ENCODE results near the gene TRH.

The TRH gene

DNA sequence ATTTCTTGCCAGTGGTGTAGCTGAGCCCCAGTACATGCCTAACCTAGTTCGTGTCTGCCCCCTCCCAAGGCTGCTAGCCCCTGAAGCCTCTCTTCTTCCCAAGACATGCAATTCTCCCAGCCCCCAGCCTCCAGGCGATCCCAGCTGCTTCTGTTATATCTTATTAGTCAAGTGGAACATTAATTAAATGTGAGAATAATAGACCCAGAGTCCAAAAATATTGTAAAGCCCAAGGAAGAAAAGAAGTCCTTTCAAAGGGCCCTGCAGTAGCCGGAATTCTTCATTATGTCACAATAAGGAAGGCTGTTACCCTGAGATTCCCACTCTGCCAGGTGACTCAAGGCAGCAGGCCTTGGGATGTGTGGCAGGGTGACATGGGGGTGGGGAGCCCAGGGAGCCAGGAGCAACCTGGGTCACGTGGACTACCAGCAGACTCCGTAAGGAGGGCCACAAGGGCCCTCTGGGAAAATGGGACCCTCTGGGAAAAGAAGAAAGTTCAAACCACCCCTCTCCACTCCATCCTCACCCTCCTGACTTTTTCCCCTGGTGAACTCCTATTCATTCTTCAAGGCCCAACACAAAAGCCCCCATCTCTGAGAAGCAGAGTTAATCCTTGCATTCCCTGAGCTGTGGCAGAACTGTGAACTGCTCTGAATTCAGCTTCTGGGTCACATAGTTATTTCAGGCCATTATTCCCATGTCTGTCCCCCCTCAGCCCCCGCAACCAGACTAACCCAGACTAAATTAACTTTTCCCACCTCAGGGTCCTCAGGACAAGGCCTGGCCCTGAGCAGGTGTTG lies 21.8 kb upstream of the TRH start:
- Mint-ChIP-seq H3K4me3 (no peak overlapping the region), H3K36me3 (ENCODE audit: low read depth) (no peaks in the 10 kb centered on the region), H3K4me1 (ENCODE audit: low read depth) (no peaks in the 10 kb centered on the region), H3K27ac (no peak overlapping the region), H3K9me3 (no peaks in the 10 kb centered on the region), H3K27me3 (ENCODE audit: low read depth) (peaks cover 3% of the 10 kb centered on the region)

DNA sequence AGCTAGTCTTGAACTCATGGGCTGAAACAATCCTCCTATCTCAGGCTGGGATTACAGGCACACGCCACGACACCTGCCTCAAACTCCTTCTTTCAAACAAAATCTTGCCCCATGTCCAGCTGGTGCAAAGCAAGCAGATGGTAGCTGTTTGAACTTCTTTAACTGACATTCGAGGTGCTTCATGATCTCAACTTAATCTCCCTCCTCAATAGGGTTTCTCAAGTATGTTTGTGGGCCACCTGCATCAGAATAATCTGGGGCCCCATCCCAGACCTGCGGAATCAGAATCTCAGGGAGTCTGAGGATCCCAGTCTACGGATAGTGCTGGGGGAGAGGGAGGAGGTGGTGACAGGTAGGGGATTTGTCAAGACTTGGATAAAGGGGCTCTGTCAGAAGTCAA lies 20.9 kb upstream of the TRH start:
- Mint-ChIP-seq H3K27ac (no peak overlapping the region), H3K4me1 (ENCODE audit: low read depth) (no peaks in the 10 kb centered on the region), H3K9me3 (no peaks in the 10 kb centered on the region), H3K4me3 (no peak overlapping the region), H3K27me3 (ENCODE audit: low read depth) (peaks cover 10% of the 10 kb centered on the region), H3K36me3 (ENCODE audit: low read depth) (no peaks in the 10 kb centered on the region)

GRCh38 chr3:129954514-129954913 lies 20.0 kb upstream of the TRH start:
- H3K4me1 Mint-ChIP-seq (ENCODE audit: low read depth): no peaks in the 10 kb centered on the region
- peaks cover 10% of the 10 kb centered on the region for H3K27me3 Mint-ChIP-seq (ENCODE audit: low read depth)
- H3K27ac Mint-ChIP-seq: no peak overlapping the region
- H3K36me3 Mint-ChIP-seq (ENCODE audit: low read depth): no peaks in the 10 kb centered on the region
- H3K4me3 Mint-ChIP-seq: no peak overlapping the region
- no peaks in the 10 kb centered on the region for H3K9me3 Mint-ChIP-seq

DNA sequence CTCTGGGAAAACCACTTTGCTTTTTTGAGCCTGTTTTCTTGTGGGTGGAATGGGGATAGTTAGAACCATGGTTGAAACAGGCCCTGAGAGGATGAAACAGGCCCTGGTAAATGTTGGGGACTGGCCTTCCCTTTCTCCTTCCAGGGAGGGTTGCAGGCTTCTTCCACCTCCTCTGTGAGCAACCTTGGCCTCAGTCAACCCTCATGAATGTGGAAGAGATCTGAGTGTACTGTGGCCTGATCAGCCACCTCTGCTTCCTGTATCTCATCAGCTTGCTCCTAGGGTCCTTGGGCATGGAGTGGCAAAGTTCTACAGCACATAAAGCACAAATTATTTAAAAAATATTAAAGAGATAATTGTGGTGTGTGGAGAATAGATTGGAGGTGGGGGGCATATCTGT lies 17.6 kb upstream of the TRH start:
- no peaks in the 10 kb centered on the region for H3K9me3 Mint-ChIP-seq
- no peak overlapping the region for H3K27ac Mint-ChIP-seq
- peaks cover 10% of the 10 kb centered on the region for H3K27me3 Mint-ChIP-seq (ENCODE audit: low read depth)
- H3K4me1 Mint-ChIP-seq (ENCODE audit: low read depth): no peaks in the 10 kb centered on the region
- H3K36me3 Mint-ChIP-seq (ENCODE audit: low read depth): no peaks in the 10 kb centered on the region
- no peak overlapping the region for H3K4me3 Mint-ChIP-seq

GRCh38 chr3:129958755-129959154 lies 15.8 kb upstream of the TRH start:
- Mint-ChIP-seq H3K36me3 (ENCODE audit: low read depth) (no peaks in the 10 kb centered on the region), H3K4me3 (no peak overlapping the region), H3K4me1 (ENCODE audit: low read depth) (no peaks in the 10 kb centered on the region), H3K27me3 (ENCODE audit: low read depth) (peaks cover 10% of the 10 kb centered on the region), H3K27ac (no peak overlapping the region), H3K9me3 (no peaks in the 10 kb centered on the region)

GRCh38 chr3:129961141-129961541 lies 13.4 kb upstream of the TRH start:
- Mint-ChIP-seq H3K4me1 (ENCODE audit: low read depth) (no peaks in the 10 kb centered on the region), H3K27me3 (ENCODE audit: low read depth) (peaks cover 7% of the 10 kb centered on the region), H3K9me3 (no peaks in the 10 kb centered on the region), H3K27ac (no peak overlapping the region), H3K4me3 (no peak overlapping the region), H3K36me3 (ENCODE audit: low read depth) (no peaks in the 10 kb centered on the region)

GRCh38 chr3:129962600-129962999 lies 11.9 kb upstream of the TRH start:
- no peak overlapping the region for H3K27ac Mint-ChIP-seq
- no peak overlapping the region for H3K4me3 Mint-ChIP-seq

DNA sequence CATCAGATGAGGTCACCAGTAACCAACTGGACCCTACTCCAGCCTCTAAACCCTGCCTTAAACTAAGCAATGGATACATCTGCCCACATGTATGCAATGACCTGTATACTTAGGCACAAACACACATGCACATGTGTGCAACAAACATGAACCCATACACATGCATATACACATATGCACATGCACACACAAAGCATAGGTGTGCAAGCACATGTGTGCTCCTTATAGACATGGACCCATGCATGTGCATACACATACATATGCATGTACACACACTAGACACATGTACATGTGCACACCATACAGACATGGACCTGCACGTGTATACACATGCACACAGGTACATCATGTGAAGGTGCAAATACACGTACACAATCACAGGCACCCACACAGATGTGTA lies 8.6 kb upstream of the TRH start:
- Mint-ChIP-seq H3K9me3 (no peaks in the 10 kb centered on the region), H3K27me3 (ENCODE audit: low read depth) (peaks cover 13% of the 10 kb centered on the region), H3K36me3 (ENCODE audit: low read depth) (no peaks in the 10 kb centered on the region), H3K4me3 (no peak overlapping the region), H3K4me1 (ENCODE audit: low read depth) (no peaks in the 10 kb centered on the region), H3K27ac (no peak overlapping the region)

More at GRCh38 chr3:129962600-129962999, 11.9 kb upstream of the TRH start:
- H3K27me3 Mint-ChIP-seq (ENCODE audit: low read depth): peaks cover 7% of the 10 kb centered on the region
- H3K36me3 Mint-ChIP-seq (ENCODE audit: low read depth): no peaks in the 10 kb centered on the region
- H3K9me3 Mint-ChIP-seq: no peaks in the 10 kb centered on the region
- no peaks in the 10 kb centered on the region for H3K4me1 Mint-ChIP-seq (ENCODE audit: low read depth)

DNA sequence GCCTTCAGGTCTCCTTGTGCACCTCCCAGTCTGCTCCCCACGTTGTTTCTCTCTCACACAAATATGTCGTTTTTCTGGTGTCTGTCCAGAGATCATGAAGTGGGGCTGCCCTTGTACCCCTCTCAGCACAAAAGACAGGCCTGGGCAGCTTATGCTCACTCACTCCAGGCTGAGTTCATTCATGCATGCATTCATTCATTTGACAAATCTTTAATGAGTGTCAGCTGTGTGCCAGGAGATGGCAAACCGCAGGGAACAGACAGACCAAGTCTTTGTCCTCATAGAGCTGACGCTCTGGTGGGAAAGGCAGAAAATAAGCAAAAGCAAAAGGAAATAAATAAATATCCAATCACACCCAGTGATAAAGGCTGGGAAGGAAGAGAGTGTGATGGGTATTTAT lies 7.6 kb upstream of the TRH start:
- Mint-ChIP-seq H3K27me3 (ENCODE audit: low read depth) (peaks cover 22% of the 10 kb centered on the region), H3K36me3 (ENCODE audit: low read depth) (no peaks in the 10 kb centered on the region), H3K9me3 (no peaks in the 10 kb centered on the region), H3K4me3 (no peak overlapping the region), H3K27ac (no peak overlapping the region), H3K4me1 (ENCODE audit: low read depth) (no peaks in the 10 kb centered on the region)

DNA sequence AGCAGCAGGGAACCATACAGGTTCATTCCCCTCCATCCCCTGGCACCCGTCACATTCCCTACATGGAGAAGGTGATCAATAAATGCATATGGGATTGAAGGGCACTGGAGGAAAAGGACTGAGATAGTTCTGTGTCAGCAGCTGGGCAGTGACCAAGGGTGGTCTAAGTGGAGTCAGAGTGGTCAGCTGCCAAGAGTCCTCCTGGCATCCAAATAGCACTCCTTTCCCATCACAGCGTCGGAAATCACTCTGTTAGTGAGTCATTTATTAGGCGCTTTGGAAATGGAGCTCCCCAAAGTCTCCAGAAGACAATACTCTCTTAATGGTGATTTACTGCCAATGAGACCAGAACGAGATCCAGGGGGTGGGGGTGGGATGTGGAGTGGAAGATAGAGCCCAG lies 6.8 kb upstream of the TRH start:
- H3K36me3 Mint-ChIP-seq (ENCODE audit: low read depth): no peaks in the 10 kb centered on the region
- H3K4me1 Mint-ChIP-seq (ENCODE audit: low read depth): no peaks in the 10 kb centered on the region
- peaks cover 31% of the 10 kb centered on the region for H3K27me3 Mint-ChIP-seq (ENCODE audit: low read depth)
- no peaks in the 10 kb centered on the region for H3K9me3 Mint-ChIP-seq
- no peak overlapping the region for H3K4me3 Mint-ChIP-seq
- no peak overlapping the region for H3K27ac Mint-ChIP-seq

DNA sequence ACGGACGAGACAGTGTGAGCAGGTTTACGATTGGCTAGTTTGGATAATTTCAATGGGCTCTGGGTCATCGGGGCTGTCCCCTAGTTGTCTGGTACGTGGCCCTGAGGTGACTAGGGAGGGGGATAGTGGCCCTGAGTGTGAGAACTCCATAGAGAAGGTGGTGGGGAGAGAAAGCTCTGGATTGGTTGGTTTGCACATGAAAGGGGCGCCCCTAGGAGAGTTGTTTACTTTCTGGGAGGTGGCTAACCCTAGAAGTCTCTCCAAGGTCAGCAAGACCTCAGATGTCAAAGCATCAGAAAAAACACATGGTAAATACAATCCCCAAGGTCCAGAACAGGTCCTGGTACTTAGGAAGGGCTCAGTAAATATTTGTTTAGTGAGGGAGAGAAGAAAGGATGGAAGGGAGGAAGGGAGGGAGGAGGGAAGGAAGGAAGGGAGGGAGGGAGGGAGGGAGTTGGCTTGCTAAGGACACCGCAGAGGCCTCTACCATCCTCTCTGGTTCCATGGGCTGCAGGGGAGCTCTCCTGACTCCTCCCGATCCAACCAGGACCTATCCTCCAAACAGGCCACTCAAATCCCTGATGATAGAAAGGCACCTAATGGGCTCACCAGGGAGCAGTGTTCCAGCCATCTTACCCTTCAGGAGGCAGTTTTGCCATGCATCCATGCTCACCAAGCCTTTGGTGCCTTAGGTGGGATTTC lies 3.0 kb upstream of the TRH start:
- Mint-ChIP-seq H3K9me3 (no peaks in the 10 kb centered on the region), H3K4me1 (ENCODE audit: low read depth) (peaks cover 3% of the 10 kb centered on the region), H3K36me3 (ENCODE audit: low read depth) (no peaks in the 10 kb centered on the region), H3K27ac (no peak overlapping the region), H3K27me3 (ENCODE audit: low read depth) (peaks cover 59% of the 10 kb centered on the region), H3K4me3 (no peak overlapping the region)

GRCh38 chr3:129972301-129972700 lies 2.2 kb upstream of the TRH start:
- no peak overlapping the region for H3K27ac Mint-ChIP-seq
- no peaks in the 10 kb centered on the region for H3K36me3 Mint-ChIP-seq (ENCODE audit: low read depth)
- peaks cover 63% of the 10 kb centered on the region for H3K27me3 Mint-ChIP-seq (ENCODE audit: low read depth)
- no peak overlapping the region for H3K4me3 Mint-ChIP-seq
- H3K9me3 Mint-ChIP-seq: no peaks in the 10 kb centered on the region
- H3K4me1 Mint-ChIP-seq (ENCODE audit: low read depth): peaks cover 3% of the 10 kb centered on the region

- Mint-ChIP-seq H3K36me3 (ENCODE audit: low read depth) (no peaks in the 10 kb centered on the region), H3K27ac (no peak overlapping the region), H3K4me1 (ENCODE audit: low read depth) (peaks cover 3% of the 10 kb centered on the region), H3K9me3 (no peaks in the 10 kb centered on the region), H3K27me3 (ENCODE audit: low read depth) (peaks cover 71% of the 10 kb centered on the region), H3K4me3 (no peak overlapping the region)
Observed at GRCh38 chr3:129973853-129974563, 512 bp upstream of the TRH start.

- Mint-ChIP-seq H3K4me3 (peak overlapping the region; percentile 21), H3K9me3 (no peaks in the 10 kb centered on the region), H3K4me1 (ENCODE audit: low read depth) (peaks cover 3% of the 10 kb centered on the region), H3K27me3 (ENCODE audit: low read depth) (peaks cover 79% of the 10 kb centered on the region), H3K27ac (no peak overlapping the region), H3K36me3 (ENCODE audit: low read depth) (no peaks in the 10 kb centered on the region)
Observed at GRCh38 chr3:129974833-129975704, 549 bp downstream of the TRH start.

All from T-helper 1 cell treated with Interleukin-12 subunit alpha and Interleukin-12 subunit beta and Interleukin-4 antibody, amounts not matched to agents 30 μg/mL and 1 μg/mL, for 36 hours (primary cell).